HCT116 (cell line): ENCODE results near the gene COX6A2.

ENCODE experiments used
- ATF3 ChIP-seq: IDR thresholded peaks from 2 replicates; pipeline ENCODE4 v1.6.1; 2012
- CBX3 ChIP-seq: IDR thresholded peaks from 2 replicates; pipeline ENCODE4 v1.6.1; 2012; ENCODE audit warnings: low read depth
- CEBPB ChIP-seq: IDR thresholded peaks from 2 replicates; pipeline ENCODE4 v1.6.1; 2012; ENCODE audit warnings: low read depth
- ELF1 ChIP-seq: IDR thresholded peaks from 2 replicates; pipeline ENCODE4 v1.6.1; 2012; ENCODE audit warnings: low read depth, borderline replicate concordance
- EZH2 ChIP-seq: fragments of 200-600 bp; sonication (generic); IDR thresholded peaks from 2 replicates; pipeline ENCODE4 v1.6.1; 2017; ENCODE audit warnings: antibody characterized with exemption, mixed run types
- JUND ChIP-seq: IDR thresholded peaks from 2 replicates; pipeline ENCODE4 v1.6.1; 2012
- MAX ChIP-seq: IDR thresholded peaks from 2 replicates; pipeline ENCODE4 v1.6.1; 2012
- POLR2A ChIP-seq: IDR thresholded peaks from 2 replicates; pipeline ENCODE4 v1.7.0; 2011; ENCODE audit warnings: borderline replicate concordance; ENCODE audit not compliant: insufficient read depth, insufficient read length; ENCODE audit errors: extremely low read depth
- POLR2AphosphoS5 ChIP-seq: IDR thresholded peaks from 2 replicates; pipeline ENCODE4 v1.6.1; 2011; ENCODE audit warnings: mild to moderate bottlenecking, low read depth, low read length, moderate library complexity
- RAD21 ChIP-seq: IDR thresholded peaks from 2 replicates; pipeline ENCODE4 v1.6.1; 2012; ENCODE audit warnings: low read depth, mild to moderate bottlenecking
- REST ChIP-seq: IDR thresholded peaks from 2 replicates; pipeline ENCODE4 v1.6.1; 2012; ENCODE audit warnings: low read depth
- SIN3A ChIP-seq: IDR thresholded peaks from 2 replicates; pipeline ENCODE4 v1.6.1; 2012; ENCODE audit warnings: low read depth
- TF ChIP-seq, protein P1 (sequence below), 3 experiments: fragments of 200-600 bp in 1 of 3; sonication (generic) in 1 of 3; IDR thresholded peaks in 2 of 3; conservative IDR thresholded peaks in 1 of 3; 2 replicates each; pipeline ENCODE4 v1.5.1; 2012 to 2017; ENCODE audit warnings: low read depth in 2 of 3, low read length in 2 of 3, antibody characterized with exemption in 1 of 3, borderline replicate concordance in 1 of 3, control low read depth in 1 of 3, mild to moderate bottlenecking in 1 of 3, mixed read lengths in 1 of 3, mixed run types in 1 of 3, moderate library complexity in 1 of 3; ENCODE audit not compliant: insufficient read depth in 1 of 3

DNA sequence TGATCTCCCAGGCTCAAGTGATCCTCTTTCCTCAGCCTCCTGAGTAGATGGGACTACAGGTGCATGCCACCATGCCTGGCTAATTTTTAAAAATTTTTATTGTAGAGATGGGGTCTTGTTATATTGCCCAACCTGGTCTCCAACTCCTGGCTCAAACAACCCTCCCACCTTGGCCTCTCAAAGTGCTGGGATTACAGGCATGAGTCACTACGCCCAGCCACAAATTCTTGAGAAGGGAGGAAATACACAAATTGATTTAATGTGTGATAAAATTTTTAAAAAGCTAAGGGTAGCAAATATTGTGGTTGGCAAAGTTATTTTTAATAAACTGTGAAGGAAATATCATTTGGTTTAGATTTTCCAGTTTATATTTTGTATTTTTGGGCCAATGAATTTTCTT, 25.5 kb downstream of the COX6A2 start:
- TF ChIP-seq POLR2A (no peak), EZH2 (no peak), CBX3 (no peak), POLR2AphosphoS5 (no peak), SIN3A (no peak), ELF1 (no peak), RAD21 (no peak), REST (no peak), MAX (no peak), JUND (no peak), ATF3 (no peak), CEBPB (no peak)
- TF ChIP-seq, protein P1, sequence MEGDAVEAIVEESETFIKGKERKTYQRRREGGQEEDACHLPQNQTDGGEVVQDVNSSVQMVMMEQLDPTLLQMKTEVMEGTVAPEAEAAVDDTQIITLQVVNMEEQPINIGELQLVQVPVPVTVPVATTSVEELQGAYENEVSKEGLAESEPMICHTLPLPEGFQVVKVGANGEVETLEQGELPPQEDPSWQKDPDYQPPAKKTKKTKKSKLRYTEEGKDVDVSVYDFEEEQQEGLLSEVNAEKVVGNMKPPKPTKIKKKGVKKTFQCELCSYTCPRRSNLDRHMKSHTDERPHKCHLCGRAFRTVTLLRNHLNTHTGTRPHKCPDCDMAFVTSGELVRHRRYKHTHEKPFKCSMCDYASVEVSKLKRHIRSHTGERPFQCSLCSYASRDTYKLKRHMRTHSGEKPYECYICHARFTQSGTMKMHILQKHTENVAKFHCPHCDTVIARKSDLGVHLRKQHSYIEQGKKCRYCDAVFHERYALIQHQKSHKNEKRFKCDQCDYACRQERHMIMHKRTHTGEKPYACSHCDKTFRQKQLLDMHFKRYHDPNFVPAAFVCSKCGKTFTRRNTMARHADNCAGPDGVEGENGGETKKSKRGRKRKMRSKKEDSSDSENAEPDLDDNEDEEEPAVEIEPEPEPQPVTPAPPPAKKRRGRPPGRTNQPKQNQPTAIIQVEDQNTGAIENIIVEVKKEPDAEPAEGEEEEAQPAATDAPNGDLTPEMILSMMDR (IDR thresholded peaks at IDR 0.05 in 2 of 3, conservative IDR thresholded peaks at IDR 0.05 in 1 of 3; ENCODE audit: borderline replicate concordance in 1 of 3, insufficient read depth in 1 of 3, low read depth in 2 of 3, low read length in 2 of 3): no peak
